ENCODE results near the gene CDK6.

GRCh38 chr7:92674379-92674778, 162.0 kb downstream of the CDK6 start:
- TF ChIP-seq POLR2AphosphoS5 (IDR thresholded peaks at IDR 0.05; ENCODE audit: low read depth, low read length) (no peak), POLR2A (IDR thresholded peaks at IDR 0.05; ENCODE audit: low read depth, low read length) (no peak), TAF1 (IDR thresholded peaks at IDR 0.05; ENCODE audit: borderline replicate concordance, low read depth, low read length) (no peak)
